ENCODE measurements around the gene P2RY8.
"Not testable (repeated sequence)": the region's sequence is repeated elsewhere in the genome, so short reads cannot be mapped to it uniquely, and the experiment has no call there.

Gene P2RY8, protein sequence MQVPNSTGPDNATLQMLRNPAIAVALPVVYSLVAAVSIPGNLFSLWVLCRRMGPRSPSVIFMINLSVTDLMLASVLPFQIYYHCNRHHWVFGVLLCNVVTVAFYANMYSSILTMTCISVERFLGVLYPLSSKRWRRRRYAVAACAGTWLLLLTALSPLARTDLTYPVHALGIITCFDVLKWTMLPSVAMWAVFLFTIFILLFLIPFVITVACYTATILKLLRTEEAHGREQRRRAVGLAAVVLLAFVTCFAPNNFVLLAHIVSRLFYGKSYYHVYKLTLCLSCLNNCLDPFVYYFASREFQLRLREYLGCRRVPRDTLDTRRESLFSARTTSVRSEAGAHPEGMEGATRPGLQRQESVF

DNA sequence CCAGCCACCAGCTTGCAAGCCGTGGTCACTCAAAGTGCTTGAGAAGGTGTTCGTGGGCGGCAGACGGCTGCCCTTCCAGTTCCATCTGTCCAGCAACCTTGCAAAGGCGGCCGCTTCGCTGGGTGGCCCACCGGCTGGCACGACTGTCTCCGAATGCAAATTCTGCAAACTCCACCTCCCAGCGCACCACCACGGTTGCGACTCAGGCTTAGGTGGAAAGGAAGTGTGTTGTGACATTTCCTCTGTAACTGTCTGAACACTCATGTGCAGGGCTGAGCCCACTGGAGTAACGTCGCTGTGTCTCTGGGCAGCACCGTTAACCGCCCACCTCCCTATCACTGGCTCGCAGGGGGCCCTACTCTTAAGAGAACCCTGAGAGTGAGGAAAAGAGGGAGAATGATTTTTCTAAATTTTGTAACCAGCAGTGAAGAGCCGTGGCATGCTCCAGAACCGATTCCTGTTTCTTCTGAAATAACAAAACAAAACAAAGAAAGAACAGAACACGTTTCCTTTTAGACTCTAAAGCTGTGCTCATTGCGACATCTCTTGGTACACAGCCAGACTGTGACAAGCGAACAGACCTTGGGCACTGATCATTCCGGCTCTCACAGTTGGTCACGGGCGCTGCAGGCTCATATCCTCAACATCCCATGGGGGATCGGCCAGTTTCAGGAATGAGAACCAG lies at the start of gene P2RY8:
Gene P2RY8 (minus strand): TSS at position 155 of the 685 bp plus-strand sequence. CDS start 70,627 bp downstream, outside the sequence.
- no peak for DNase-seq

DNA sequence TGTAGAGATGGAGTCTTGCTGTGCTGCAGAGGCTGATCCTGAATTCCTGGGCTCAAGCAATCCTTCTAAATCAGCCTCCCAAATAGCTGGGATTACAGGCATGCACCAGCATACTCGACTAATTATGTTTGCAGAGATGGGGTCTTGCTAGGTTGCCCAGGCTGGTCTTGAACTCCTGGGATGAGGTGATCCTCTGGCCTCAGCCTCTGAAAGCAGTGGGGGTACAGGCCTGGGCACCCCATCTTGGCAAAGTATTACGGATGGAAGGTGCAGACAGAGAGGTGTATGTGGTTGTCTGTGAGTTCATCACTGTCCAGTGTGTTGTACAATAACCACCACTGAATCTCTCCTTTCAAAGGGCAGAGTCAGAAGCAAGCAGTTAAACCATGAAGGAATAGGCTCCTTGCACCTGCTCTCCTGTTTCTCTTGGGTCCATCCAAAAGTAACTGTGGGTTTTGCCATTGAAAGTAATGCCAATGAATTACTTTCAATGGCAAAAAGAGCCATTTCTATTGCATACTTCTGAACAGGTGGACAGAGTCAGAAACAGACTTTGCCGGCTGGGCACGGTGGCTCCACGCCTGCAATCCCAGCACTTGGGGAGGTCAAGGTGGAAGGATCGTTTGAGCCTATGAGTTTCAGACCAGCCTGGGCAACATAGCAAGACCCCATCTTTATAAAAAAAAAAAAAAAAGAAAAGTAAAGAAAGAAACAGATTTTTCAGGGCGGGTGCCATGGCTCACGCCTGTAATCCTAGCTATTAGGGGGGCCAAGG lies 47.4 kb upstream of the P2RY8 start:
- no peak for DNase-seq

DNA sequence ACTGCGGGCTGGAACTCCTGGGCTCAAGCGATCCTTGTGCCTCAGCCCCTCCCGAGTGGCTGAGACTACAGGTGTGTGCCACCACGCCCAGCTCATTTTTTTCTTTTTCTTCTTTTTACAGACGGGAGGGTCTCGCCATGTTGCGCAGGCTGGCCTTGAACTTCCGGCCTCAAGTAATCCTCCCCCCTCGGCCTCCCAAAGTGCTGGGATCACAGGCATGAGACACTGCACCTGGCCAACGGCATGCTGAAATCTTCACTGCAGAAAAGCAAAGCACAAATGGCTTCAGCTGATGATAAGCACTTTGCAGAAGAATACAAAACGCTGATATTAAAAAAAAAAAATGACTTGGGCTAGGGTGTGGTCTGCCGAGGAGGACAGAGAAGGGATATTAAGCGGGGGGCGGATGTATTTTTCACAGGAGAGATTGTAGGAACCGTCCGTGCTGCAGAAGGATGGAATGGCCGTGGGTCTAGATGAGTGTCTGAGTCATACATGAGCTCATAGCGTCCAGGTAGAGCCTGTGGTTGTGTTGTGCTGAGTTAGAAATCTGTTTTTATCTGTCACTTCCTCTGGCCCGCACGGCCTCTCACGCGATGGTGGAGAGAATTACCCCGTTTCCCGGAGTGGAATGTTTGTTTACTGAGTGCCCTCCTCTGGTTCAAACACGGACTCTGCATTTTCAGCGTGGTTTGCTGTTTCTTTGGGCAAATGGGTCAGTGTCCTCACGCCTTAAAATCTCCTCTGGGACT lies 45.9 kb upstream of the P2RY8 start:
- DNase-seq: peak; percentile 31

DNA sequence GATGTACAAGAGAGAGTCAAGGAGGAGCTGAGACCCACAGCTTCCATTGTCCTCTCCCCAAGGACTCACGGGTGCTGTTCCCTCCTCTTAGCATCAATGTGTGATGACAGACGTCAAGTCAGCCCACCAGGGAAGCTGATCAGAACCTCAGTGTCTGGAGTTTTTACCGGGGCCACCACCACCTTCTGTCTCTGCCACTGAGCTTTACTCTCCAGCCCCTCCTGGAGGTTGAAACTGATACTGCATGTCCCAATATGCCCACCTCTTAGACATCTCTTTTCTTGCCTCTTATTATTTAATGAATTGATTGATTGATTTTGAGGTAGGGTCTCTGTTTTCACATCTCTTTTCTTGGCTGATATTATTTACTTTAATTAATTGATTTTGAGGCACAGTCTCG lies 44.1 kb upstream of the P2RY8 start:
- peak; percentile 62 for DNase-seq

DNA sequence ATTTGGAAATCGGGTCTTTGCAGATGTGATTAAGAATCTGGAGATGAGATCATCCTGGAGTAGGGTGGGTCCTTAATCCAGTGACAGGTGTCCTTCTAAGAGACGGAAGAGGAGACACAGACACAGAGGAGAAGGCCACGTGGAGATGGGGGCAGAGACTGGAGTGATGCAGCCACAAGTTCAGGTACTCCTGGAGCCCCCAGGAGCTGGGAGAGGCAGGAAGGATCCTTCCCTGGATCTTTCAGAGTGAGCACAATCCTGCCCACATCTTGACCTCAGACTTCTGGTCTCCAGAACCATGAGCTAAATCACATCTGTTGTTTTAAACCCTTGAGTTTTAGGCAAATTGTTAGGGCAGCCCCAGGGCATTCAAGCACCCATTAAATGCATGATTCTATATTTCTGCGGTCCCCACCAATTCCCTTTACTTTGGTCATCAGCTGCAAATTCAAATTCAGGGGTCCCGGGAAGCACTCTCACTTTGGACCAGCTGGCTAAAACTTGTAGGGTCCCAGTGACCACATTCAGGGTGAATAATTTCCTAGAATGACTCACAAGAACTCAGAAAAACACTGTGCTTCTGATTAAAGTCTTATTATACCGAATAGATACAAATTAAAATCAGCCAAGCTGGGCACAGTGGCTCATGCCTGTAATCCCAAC lies 41.7 kb upstream of the P2RY8 start:
- no peak for DNase-seq

DNA sequence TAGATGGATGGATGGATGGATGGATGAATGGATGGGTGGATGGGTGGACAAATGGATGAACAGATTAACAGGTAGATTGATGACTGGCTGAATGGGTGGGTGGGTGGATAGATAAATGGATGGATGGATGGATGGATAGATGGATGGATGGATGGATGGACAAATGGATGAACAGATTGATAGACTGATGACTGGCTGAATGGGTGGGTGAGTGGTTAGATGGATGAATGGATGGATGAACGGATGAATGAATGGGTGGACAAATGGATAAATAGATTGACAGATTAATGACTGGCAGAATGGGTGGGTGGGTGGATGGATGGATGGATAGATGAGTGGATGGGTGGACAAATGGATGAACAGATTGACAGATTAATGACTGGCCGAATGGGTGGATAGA lies 40.9 kb upstream of the P2RY8 start:
- no peak for DNase-seq

DNA sequence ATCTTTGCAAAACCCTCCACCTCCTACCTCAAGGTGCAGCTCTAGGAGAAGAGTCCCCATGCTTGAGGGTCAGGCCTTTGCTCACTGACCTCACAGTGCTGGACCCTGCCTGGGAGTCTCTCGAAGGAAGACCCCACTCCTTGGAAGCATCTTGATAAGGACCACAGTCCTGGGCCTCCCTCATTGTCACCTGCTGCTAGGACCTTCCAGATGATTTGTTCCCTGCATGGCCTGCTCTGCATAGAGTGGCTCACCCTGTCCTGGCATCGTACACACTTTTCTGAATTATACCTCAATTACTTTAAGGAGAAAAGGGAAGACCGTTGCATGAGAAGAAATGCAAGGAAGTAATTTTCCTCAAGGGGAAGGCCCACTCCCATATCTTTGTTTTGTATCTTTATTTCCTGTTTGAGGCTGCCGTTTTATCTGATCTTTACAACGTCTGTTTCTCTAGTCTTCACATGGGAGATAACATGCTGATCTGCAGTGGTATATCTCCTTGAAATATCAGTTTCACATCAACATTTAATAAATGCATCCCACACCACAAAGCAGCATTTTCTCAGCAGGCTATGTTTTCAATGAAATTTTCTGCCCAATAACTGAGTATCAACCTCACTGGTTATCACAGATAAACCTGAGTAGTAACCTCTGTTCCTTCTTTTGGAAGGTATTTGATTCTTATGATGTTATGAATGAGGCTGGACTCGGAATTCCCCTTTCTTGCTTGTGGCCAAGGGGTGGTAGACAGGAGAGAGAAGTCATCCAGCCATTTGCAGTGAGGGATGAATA lies 39.4 kb upstream of the P2RY8 start:
- DNase-seq: no peak

DNA sequence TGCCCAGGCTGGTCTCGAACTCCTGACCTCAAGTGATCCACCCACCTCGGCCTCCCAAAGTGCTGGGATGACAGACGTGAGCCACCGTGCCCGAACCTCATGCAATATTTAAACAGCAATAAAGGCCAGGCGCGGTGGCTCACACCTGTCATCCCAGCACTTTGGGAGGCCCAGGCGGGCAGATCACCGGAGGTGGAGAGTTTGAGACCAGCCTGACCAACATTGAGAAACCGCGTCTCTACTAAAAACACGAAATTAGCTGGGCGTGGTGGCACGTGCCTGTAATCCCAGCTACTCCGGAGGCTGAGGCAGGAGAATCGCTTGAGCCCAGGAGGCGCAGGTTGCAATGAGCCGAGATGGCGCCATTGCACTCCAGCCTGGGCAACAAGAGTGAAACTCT lies 37.2 kb upstream of the P2RY8 start:
- not testable (repeated sequence) for DNase-seq

DNA sequence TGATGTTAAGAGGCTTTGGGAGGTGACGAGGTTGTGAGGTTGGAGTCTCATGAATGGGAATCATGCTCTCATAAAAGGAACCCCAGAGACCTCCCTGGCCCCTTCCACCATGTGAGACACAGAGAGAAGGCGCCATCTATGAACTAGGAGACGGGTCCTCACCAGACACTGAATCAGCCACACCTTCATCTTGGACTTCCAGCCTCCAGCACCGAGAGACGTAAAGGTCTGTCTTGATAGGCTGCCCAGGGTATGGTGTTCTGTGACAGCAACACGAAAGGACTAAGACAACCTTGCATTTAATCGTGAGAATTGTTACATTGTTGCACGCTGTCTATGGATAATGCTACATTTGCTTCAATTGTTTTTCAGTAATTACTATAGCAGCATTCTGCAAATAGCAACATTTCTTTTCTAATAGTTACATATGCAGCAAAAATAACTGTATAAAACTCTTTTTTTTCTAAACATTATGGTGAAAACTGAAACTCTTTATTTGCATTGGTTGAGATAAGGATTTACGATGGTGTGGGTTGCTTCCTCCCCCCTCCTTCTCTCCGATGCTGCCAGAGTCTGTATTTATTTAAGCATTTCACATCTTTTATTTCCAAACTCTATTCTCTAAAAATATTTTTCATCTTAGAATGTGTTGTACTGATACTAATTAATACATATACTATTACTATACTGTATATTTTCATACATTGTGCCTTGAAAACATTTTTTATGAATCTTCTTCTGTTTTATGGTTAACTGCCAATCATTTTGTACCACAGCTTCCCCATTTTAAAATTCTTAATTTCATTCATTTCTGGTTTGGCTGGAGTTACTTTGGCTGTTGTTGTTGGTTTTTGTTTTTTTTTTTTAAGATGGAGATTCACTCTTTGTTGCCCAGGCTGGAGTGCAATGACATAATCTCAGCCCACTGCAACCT lies 28.0 kb upstream of the P2RY8 start:
- DNase-seq: no peak

DNA sequence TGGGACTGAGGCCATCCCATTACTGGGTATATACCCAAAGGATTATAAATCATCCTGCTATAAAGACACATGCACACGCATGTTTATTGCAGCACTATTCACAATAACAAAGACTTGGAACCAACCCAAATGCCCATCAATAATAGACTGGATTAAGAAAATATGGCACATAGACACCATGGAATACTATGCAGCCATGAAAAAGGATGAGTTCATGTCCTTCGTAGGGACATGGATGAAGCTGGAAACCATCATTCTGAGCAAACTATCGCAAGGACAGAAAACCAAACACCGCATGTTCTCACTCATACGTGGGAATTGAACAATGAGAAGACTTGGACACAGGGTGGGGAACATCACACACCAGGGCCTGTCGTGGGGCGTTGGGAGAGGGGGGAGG lies 27.1 kb upstream of the P2RY8 start:
- DNase-seq: not testable (repeated sequence)

DNA sequence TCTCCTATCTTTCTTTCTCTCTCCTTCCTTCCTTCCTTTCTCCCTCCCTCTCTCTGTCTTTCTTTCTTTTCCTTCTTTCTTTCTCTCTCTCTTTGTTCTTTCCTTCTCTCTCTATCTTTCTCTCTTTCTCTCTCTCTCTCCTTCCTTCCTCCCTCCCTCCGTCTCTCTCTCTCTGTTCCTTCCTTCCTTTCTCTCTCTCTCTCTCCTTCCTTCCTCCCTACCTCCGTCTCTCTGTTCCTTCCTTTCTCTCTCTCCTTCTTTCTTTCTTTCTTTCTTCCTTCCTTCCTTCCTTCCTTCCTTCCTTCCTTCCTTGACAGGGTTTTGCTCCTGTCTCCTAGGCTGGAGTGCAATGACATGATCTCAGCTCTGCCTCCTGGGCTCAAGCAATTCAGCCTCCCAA lies 24.2 kb upstream of the P2RY8 start:
- DNase-seq: no peak

DNA sequence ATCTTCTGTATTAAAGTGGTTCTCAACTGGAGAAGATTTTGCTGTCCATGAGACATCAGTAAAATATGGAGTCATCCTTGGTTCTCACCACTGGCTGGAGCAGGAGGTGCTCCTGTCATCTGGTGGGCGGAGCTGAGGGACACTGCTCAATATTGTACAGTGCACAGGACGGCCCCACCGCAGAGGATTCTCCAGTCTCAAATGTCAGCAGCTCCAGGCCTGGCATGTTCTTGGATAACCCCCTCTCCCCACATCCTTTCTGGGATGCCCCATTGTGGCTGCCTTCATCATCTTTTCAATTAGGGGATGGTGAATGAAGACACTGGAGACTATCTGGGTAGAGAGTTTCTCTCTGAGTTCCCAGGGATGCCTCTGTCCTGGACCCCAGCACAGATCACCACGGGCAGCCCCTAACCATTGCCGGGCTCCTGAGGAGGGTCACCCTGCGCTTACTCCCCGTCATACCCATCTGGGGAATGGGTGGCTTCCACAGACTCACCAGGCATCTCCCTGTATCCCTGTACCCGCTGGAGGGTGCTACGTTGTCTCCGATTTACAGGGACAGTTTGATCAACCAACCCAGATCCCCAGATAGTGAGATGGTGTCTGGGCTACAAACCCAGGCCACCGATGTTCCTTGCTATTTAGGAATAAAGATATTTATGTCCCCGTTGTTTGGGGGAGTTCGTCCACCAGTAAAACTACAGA lies 21.9 kb upstream of the P2RY8 start:
- DNase-seq: no peak

DNA sequence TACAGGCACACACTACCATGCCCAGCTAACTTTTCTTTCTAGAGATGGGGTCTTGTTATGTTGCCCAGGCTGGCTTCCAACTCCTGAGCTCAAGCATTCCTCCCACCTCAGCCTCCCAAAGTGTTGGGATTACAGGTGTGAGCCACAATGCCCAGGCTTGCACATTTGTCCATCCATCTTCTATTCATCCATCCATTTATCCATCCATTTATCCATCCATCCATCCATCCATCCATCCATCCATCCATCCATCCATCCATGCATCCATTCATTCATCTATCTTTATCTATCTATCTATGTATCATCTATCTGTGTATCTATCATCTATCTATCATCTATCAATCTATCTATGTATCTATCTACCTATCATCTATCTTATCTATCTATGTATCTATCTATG lies 20.5 kb upstream of the P2RY8 start:
- DNase-seq: not testable (repeated sequence)

DNA sequence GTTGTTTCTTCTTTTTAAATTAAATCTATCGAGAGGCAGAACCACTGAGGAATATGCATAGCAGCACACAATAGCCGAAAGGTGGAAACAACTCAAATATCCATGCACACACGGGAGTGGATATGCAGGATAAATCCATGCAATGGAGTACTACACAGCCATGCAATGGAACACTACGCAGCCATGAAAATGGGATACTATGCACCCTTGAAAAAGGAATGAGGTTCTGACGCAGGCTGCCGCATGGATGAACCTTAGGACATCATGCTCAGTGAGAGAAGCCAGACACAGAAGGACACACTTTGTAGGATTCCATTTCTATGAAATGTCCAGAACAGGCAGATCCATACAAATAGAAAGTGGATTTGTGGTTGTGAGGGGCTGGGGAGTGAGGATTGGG lies 18.4 kb upstream of the P2RY8 start:
- no peak for DNase-seq

DNA sequence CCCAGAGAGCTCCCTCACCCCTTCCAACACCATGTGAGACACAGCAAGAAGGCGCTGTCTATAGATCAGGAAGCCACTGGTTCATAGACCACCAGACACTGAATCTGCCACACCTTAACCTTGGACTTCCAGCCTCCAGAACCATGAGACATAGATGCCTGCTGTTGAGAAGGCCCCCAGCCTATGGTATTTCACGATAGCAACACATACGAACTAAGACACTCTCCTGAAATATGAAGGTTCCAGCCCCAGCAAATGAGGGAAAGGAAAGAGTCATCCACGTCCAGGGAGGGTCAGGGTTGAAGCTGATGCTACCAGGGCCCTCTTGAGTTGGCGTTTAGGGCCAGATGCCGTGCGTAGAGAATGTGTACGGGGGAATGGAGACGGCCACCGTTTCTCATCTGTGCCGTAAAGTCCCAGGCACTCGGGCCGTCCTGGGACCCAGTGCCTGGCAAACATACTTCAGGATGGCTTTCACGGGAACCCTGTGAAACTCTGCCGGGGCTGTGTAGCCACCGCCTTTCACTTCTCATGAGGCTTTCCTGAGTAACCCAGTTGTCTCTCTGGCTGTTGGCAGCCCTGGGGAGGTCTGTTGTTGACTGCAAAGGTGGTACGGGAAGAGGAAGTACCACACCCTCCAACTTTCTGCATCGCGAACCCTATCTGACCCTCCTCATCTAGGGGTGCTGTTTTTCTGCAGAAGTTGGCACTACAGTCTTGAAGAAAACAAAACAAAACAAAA lies 17.7 kb upstream of the P2RY8 start:
- no peak for DNase-seq

DNA sequence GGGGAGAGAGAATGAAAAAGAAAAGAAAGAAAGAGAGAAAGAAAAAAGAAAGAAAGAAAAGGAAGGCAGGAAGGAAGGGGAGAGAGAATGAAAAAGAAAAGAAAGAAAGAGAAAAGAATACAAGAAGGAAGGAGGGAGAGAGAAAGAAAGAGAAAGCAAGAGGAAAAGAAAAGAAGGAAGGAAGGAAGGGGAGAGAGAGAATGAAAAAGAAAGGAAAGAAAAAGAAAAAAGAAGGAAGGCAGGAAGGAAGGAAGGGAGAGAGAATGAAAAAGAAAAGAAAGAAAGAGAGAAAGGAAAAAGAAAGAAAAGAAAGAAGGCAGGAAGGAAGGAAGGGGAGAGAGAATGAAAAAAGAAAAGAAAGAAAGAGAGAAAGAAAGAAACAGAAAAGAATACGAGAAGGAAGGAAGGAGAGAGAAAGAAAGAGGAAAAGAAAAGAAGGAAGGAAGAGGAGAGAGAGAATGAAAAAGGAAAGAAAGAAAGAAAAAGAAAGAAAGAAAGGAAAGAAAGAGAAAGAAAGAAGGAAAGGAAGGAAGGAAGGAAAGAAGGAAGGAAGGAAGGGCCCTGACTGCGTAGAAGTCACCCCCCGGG lies 15.1 kb upstream of the P2RY8 start:
- no peak for DNase-seq

DNA sequence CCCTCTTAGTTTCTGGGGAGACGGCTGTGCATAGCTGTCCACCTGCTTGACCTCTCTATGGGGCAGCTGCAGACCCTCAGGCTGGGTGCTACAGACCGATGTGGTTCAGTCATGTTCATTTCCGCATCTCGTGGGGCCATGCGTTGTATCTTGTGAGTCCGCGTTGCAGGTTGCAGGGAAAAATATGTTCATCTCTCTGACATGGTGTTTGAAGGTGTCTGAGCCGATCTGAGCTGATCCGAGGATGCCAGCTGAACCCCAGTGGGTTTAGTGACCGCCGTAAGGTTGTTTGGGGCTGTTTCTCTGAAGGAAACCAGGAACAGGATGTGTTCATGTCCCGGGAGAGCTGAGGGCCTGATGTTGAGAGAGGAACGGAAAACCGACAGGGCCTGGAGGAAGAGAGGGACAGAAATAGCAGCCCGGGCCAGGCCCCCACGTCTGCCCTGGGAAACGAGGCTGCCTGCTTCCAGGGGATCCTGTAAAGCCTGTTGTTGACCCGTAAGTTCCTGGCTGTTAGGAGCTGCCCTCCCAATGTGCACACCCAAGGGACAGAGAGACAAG lies 9.8 kb upstream of the P2RY8 start:
- no peak for DNase-seq

DNA sequence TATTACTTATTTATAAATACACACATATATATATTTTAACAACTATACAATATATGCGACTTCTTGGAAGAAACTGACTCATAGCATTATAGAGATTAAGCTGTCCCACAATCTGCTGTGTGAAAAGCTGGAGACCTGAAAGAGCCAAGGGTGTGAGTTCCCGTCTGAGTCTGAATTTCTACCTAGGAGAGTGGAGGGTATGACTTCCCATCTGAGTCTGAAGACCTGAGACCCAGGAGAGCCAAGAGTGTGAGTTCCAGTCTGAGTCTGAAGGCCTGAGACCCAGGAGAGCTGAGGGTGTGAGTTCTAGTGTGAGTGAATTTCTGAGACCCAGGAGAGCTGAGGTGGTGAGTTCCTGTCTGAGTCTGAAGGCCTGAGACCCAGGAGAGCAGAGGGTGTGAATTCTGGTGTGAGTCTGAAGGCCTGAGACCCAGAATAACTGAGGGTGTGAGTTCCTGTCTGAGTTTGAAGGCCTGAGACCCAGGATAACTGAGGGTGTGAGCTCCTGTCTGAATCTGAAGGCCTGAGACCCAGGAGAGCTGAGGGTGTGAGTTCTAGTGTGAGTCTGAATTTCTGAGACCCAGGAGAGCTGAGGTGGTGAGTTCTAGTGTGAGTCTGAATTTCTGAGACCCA lies 8.9 kb upstream of the P2RY8 start:
- no peak for DNase-seq
